Measurements from ENCODE around the gene RNF212.

GRCh38 chr4:1151541-1151940 is 38.2 kb upstream of the RNF212 start:
- TF ChIP-seq, protein P1, sequence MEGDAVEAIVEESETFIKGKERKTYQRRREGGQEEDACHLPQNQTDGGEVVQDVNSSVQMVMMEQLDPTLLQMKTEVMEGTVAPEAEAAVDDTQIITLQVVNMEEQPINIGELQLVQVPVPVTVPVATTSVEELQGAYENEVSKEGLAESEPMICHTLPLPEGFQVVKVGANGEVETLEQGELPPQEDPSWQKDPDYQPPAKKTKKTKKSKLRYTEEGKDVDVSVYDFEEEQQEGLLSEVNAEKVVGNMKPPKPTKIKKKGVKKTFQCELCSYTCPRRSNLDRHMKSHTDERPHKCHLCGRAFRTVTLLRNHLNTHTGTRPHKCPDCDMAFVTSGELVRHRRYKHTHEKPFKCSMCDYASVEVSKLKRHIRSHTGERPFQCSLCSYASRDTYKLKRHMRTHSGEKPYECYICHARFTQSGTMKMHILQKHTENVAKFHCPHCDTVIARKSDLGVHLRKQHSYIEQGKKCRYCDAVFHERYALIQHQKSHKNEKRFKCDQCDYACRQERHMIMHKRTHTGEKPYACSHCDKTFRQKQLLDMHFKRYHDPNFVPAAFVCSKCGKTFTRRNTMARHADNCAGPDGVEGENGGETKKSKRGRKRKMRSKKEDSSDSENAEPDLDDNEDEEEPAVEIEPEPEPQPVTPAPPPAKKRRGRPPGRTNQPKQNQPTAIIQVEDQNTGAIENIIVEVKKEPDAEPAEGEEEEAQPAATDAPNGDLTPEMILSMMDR (IDR thresholded peaks at IDR 0.05; ENCODE audit: extremely low read depth in 1 of 2, insufficient read depth in 1 of 2, low read depth in 1 of 2, low read length in 2 of 2), result no peak
- no peak for TF ChIP-seq POLR2A (IDR thresholded peaks at IDR 0.05; ENCODE audit: low read depth, low read length)
- TF ChIP-seq, protein P2, sequence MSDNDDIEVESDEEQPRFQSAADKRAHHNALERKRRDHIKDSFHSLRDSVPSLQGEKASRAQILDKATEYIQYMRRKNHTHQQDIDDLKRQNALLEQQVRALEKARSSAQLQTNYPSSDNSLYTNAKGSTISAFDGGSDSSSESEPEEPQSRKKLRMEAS (IDR thresholded peaks at IDR 0.05; ENCODE audit: insufficient read depth, insufficient read length), result no peak
- no peak for TF ChIP-seq GATA2 (IDR thresholded peaks at IDR 0.05; ENCODE audit: insufficient read depth, insufficient read length, low read depth, low read length)
- no peak for TF ChIP-seq POLR2AphosphoS5 (IDR thresholded peaks at IDR 0.05; ENCODE audit: insufficient read depth, low read depth, low read length)
- TF ChIP-seq MYC (IDR thresholded peaks at IDR 0.05; ENCODE audit: low read depth, low read length), result no peak
